Measurements from ENCODE around the gene PI4KA. TPM values are rescaled to one million over a fixed set of nuclear protein-coding genes. Genes with fewer than 3 reads are reported as not detected.
A peak's percentile ranks its signal among the peaks of the same experiment; 100 is the strongest.
"Not testable (repeated sequence)": the region's sequence is repeated elsewhere in the genome, so short reads cannot be mapped to it uniquely, and the experiment has no call there.

PI4KA gene
- polyA plus RNA-seq (2012; ENCODE audit: insufficient read depth, insufficient read length) = 39.6 TPM

- H3K4me3 ChIP-seq (ENCODE audit: low read length) = peak within 1 kb of the TSS; percentile 89
- peak; percentile 96 for DNase-seq (ENCODE audit: low read depth, low spot score)
Measured at GRCh38 chr22:20858615-20859416, at the start of gene PI4KA, which contains the start of gene SNAP29. TSS of gene PI4KA (minus strand) at chr22:20858811. CDS start at chr22:20858725, 86 bp downstream. TSS of gene SNAP29 (plus strand) at chr22:20859007. CDS start at chr22:20859111, 104 bp downstream.

GRCh38 chr22:20906387-20906767, 47.8 kb upstream of the PI4KA start:
- no peak overlapping the region for H3K4me3 ChIP-seq (ENCODE audit: low read length)
- DNase-seq (ENCODE audit: low read depth, low spot score) = no peak

GRCh38 chr22:20905415-20906386, 47.1 kb upstream of the PI4KA start:
- H3K4me3 ChIP-seq (ENCODE audit: low read length) = no peak overlapping the region
- DNase-seq (ENCODE audit: low read depth, low spot score) = no peak

GRCh38 chr22:20904980-20905355, 46.4 kb upstream of the PI4KA start:
- no peak for DNase-seq (ENCODE audit: low read depth, low spot score)
- H3K4me3 ChIP-seq (ENCODE audit: low read length) = no peak overlapping the region

- no peak overlapping the region for H3K4me3 ChIP-seq (ENCODE audit: low read length)
- no peak for DNase-seq (ENCODE audit: low read depth, low spot score)
Measured at GRCh38 chr22:20904008-20904979, 45.7 kb upstream of the PI4KA start.

- no peak overlapping the region for H3K4me3 ChIP-seq (ENCODE audit: low read length)
- DNase-seq (ENCODE audit: low read depth, low spot score) = no peak
Measured at GRCh38 chr22:20903093-20903492, 44.5 kb upstream of the PI4KA start.

- DNase-seq (ENCODE audit: low read depth, low spot score); H3K4me3 ChIP-seq (ENCODE audit: low read length): not testable (repeated sequence)
Measured at GRCh38 chr22:20901093-20902033, 42.8 kb upstream of the PI4KA start.

- DNase-seq (ENCODE audit: low read depth, low spot score) = no peak
- no peak overlapping the region for H3K4me3 ChIP-seq (ENCODE audit: low read length)
Measured at GRCh38 chr22:20899827-20900423, 41.3 kb upstream of the PI4KA start.

- DNase-seq (ENCODE audit: low read depth, low spot score); H3K4me3 ChIP-seq (ENCODE audit: low read length): not testable (repeated sequence)
Measured at GRCh38 chr22:20897737-20898136, 39.1 kb upstream of the PI4KA start.

GRCh38 chr22:20890975-20891374, 32.4 kb upstream of the PI4KA start:
- no peak overlapping the region for H3K4me3 ChIP-seq (ENCODE audit: low read length)
- no peak for DNase-seq (ENCODE audit: low read depth, low spot score)

- DNase-seq (ENCODE audit: low read depth, low spot score) = no peak
Measured at GRCh38 chr22:20889904-20890540, 31.4 kb upstream of the PI4KA start.

GRCh38 chr22:20889025-20889704, 30.6 kb upstream of the PI4KA start:
- no peak overlapping the region for H3K4me3 ChIP-seq (ENCODE audit: low read length)
- no peak for DNase-seq (ENCODE audit: low read depth, low spot score)

More at GRCh38 chr22:20889904-20890540, 31.4 kb upstream of the PI4KA start:
- H3K4me3 ChIP-seq (ENCODE audit: low read length) = no peak overlapping the region

GRCh38 chr22:20887375-20887774, 28.8 kb upstream of the PI4KA start:
- no peak overlapping the region for H3K4me3 ChIP-seq (ENCODE audit: low read length)
- no peak for DNase-seq (ENCODE audit: low read depth, low spot score)

GRCh38 chr22:20885557-20886323, 27.1 kb upstream of the PI4KA start:
- H3K4me3 ChIP-seq (ENCODE audit: low read length) = no peak overlapping the region
- no peak for DNase-seq (ENCODE audit: low read depth, low spot score)

GRCh38 chr22:20885017-20885556, 26.5 kb upstream of the PI4KA start:
- H3K4me3 ChIP-seq (ENCODE audit: low read length) = no peak overlapping the region
- DNase-seq (ENCODE audit: low read depth, low spot score) = no peak

Measured in Jurkat, Clone E6-1 (cell line).